Measurements from ENCODE around the gene DNASE1L3.

The DNASE1L3 gene

DNA sequence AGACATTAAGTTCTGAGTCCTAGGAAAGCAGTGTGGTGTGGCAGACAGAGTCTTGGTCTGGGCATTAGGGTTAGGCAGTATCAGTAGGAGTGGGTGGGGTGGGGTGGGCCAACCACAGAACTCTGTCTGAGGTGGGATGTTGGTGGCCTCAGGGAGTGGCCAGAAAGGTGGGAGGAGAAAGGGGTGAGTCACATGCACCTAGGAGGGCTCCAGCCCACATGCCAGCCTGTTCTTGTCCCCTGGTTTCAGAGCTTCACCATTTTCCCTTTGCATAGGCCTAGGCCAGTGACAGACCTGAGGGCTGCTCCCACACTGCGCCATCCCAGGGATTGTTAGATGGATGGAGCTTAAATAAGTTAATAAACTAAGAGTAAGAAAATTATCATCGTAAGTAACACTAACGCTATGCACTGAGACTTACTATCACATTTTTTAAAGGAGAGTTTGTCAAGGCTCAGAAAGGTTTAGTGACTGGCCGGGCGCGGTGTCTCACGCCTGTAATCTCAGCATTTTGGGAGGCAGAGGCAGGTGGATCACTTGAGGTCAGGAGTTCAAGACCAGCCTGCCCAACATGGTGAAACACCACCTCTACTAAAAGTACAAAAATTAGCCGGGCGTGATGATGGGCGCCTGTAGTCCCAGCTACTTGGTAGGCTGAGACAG, 33.8 kb downstream of the DNASE1L3 start:
- no peak for DNase-seq

DNA sequence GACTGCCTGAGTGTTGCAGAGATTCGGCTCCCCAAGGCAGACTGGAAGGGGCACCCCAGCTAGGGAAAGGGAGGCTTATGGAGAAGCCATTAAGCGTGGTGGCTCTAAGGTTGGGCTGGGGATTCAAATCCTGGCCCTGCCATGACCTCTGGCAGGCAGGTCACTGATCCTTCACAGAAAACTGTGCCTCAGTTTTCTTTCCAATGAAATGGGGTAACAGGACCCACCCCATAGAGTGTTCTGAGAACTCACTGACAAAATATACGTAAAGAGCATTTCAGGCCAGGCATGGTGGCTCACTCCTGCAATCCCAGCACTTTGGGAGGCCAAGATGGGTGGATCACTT, 34.6 kb downstream of the DNASE1L3 start:
- DNase-seq, result no peak

DNA sequence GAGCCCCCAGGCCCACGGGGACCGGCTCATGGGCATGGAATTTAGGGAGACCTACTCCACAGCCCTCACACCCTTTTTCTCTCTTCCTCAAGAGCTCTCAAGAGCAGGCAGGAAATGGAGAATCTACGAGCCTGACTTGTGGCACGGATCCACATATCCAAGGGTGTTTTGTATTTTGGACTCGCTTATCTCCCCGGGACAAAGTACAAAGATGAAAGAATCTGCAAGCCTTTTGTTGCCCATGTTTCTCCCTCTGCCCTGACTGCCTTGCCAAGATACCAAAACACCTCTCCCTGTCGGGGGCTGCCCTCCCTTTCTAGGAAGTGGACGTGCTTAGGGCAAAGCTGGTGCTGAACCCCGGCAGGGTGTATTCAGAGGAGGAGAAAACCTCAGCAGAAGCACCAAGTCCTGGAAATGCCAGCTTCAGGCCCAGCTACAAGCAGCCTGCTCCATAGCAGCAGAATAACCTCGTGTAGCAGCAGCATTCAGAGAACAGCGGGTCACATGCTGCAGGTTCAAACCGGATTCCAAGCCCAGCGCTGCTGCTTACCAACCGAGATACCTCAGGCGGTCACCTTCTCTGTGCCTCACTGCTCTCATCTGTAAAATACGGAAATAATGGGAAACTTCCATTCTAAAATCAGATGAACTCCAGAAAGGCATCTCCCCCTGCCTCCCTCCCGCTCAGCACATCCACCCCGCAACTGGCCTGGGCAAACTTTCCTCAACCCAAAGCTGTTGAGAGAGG, 35.2 kb downstream of the DNASE1L3 start:
- DNase-seq, result no peak

DNA sequence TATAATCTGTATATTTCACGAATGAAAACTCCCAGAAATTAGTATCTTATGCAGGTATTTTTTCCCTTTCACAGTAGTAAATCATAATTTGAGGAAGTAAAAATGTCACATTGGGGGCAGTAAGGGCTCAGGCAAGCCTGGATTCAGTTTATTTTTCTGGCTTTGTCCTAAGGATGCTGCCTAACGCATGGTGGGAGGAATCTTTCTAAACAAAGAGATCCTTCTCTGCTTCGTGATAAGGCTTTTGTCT, 35.7 kb downstream of the DNASE1L3 start:
- DNase-seq, result peak in 1 of 2 experiments; percentile 11

DNA sequence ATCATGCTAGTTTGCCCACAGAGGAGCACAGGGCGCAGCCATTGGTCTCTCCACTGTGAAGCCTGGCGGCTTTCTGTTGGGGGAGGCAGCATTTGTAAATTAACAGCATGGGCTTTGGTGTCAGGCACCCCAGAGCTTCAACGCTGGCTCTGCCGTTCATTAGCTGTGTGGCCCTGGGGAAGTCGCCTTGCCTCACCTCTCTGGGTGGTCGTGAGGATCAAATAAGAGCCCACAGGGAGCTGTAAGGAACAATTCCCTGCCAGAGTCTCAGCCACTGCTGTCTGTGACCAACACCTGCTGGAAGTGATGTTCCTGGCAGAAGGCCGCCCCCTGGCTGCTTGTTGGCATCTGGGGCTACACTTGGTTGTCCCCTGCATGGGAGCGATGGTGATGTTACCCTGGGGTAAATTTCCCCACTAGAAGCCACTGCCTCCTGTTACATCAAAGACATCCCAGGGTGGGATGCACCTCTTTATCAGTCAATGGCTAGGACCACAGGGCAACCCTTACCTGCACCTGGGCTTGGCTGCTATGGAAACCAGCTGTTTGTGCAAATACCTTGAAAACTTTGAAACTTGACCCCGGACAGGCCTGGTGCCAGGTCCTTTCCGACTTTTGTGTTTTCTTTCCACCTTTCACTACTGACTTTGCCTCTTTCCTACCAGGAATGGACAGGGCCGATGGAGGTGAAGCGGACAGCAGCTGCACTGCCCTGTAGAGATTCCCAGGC, 36.9 kb downstream of the DNASE1L3 start:
- DNase-seq, result peak; percentile 48 to 57

DNA sequence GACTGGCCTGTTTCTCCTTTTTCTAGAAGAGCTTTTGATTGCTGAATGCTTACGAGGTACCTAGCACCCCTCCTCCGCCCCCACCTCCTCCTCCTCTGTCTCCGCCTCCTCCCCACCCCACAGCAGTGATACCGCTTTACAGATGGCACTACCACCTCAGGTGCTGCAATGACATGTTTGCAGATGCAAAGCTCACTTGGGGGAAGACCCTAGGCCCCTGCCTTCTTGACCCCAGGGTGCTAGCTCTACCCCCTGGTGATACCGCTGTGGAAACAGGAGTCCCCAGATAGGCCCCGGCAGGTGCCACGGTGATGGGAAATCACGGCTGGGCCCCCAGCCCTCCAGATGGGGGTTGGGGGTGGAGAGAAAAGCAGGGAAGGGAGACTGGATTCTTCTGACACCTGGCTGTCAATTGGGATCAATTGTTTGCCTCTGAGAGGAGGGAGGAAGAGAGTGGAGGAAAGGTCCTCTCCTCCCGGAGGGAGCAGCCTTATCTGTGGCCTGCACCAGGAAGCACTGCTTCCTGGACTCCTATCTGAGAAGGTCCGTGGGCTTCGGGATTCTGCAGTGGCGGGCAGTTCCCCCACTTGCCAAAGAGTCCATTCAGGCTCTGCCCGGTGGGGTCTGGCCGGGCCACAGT, 37.6 kb downstream of the DNASE1L3 start:
- no peak for DNase-seq

DNA sequence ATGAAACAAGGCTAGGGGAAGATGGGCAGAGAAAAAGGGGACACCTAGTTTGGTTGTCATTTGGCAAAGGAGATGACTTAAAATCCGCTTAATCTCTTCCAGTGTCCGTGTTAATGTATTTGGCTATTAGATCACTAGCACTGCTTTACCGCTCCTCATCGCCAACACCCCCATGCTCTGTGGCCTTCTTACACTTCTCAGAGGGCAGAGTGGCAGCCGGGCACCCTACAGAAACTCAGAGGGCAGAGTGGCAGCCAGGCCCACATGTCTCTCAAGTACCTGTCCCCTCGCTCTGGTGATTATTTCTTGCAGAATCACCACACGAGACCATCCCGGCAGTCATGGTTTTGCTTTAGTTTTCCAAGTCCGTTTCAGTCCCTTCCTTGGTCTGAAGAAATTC, 39.6 kb downstream of the DNASE1L3 start:
- no peak for DNase-seq

DNA sequence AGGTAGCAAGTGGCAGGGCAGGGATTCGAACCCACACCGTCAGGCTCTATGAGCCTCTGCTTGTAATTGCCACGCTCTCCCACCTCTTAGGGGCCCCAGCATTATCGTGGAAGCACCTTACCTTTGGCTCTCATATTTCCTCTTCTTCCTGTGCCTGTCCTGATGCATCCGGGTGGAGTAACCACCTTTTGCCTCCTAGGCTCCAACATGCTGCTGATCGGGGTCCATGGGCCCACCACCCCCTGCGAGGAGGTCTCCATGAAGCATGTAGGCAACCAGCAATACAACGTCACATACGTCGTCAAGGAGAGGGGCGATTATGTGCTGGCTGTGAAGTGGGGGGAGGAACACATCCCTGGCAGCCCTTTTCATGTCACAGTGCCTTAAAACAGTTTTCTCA, 40.4 kb downstream of the DNASE1L3 start:
- no peak for DNase-seq

DNA sequence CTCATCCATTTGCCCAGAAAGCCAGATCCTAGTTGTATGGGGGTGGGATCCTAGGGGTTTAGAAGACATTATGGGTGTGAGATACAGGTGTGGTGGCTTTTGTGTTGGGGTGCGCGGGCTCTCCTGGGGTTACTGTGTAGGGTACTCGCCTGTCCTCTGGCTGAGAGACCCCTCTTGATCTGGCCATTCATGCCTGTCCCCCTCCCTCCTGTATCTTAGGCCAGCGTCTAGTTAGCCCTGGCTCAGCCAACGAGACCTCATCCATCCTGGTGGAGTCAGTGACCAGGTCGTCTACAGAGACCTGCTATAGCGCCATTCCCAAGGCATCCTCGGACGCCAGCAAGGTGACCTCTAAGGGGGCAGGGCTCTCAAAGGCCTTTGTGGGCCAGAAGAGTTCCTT, 41.4 kb downstream of the DNASE1L3 start:
- DNase-seq, result no peak

DNA sequence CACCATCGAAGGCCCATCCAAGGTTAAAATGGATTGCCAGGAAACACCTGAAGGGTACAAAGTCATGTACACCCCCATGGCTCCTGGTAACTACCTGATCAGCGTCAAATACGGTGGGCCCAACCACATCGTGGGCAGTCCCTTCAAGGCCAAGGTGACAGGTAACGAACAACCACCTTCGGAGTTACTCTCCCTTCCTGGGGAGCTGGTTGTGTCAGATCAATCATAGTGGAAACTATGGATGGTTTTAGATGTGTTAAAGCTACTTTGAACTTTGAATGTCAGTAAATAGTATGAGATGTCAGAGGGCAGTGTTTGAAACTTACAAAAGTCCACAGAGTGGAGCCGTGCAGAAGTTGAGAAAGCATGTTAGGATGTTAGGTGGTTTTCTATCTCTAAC, 42.3 kb downstream of the DNASE1L3 start:
- DNase-seq, result no peak

DNA sequence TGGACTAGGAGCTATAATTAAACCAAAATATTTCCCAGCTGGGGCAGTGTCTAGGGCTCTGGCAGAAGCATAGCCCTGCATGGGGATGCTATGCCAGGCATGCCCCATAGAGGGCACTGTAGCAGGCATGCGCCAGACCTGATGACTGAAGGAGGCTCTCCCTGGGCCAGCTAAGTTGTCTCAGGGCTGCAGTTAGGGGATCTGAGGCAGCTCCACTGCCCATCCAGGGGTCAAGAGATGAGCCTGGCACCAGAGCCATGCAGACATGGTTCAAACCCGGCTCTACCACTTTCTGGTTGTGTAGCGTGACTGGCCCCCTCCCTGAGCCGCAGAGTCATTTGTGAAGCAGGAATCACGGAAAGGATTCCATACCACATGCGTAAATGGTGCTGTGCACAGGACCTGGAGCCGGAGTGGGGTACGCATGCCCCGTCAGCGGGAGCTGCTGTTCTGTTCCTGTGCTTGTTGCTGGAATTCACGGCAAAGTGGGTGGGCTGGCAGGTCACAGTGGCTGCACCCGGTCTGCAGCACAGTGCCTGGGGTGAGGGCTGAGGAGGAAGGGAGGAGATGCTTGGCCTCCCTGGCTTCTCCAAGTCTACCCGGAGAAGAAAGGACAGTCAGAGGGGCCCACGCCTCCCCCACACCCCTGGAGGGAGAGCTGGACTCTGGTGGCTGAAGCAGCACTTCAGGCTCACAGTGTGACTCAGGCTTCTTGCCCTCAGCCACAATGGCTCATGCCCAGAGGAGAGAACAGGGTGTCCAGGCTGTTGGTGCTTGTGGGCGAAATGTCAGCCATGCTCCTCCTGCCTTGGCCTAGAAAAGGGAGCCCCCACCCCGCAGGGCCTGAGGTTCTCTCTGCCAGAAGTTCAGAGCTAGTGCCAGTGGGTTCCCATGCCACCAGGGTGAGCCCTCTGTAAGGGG, 43.1 kb downstream of the DNASE1L3 start:
- DNase-seq, result peak; percentile 59 to 66

DNA sequence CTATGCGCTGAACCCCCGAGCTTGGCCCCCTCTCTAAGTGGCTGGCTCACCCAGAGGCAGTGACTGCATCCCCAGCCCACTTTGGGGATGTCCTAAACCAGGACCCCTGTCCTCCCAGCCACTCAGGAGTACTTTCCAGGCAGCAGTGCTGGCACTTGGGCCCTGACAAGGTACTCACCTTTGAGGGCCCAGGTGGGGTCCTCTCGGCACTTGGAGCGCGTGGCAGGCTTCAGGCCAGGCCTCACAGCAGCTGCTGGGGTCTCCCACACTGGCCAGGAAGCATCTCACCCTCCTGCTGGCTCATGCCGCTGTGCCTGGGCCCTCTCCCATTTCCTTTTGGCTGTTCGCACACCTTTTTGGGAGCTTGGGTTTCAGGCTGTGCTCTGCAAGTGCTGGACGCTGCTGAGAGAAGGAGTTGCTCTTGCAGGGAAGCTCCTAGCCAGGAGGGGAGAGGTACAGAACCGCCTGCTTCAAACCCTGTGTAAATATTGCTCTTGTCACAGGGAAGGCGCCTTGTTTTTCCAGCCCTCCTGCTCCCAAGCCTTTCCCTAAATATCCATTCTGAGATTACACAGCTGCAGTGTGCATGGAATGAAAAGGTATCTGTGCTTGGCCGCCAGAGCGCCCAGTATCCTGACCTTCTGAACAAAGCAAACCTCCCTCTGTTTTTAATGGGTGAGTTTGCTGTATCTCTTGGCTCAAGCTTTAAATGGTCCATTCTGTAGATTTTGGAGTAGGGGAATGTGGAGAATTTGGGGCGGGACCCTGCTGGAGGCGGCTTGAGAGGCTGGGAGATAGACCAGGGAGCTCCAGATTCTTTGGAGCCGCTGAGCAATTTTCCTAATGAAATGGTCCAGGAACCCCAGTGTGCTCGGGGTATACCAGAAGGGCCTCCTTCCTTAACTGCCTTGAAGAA, 45.6 kb downstream of the DNASE1L3 start:
- DNase-seq, result no peak

DNA sequence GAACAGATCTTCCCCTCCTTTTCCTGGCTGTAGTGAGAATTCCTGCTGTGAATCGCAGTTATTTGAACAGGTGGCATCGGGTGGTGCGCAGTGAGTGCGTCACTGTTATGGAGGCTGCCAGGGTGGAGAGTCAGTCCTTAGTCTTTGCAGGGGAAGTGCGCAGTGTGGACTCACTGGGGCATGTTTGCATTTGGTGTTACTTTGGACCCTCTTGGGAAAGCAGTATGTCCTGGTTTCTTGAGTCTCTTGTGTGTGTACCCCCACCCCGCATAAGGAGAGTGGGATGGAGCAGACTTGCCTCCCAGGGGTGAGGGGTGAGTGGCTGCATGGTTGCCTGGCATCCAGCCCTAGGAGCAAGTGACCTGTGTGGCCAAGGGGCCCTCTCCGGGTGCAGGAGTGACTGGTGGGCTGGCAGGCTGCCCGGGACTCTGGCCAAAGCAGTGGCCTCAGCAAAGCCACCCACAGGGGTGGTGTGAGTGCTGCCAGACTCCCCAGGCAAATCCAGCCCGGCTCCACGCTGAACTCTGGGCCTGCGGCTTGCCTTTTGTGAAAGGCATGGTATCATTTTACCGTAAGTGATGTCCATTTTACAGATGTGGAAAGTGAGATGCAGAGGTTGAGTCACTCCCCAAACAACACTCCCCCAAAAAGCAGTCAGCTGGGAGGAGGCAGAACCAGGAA, 46.4 kb downstream of the DNASE1L3 start:
- no peak for DNase-seq

DNA sequence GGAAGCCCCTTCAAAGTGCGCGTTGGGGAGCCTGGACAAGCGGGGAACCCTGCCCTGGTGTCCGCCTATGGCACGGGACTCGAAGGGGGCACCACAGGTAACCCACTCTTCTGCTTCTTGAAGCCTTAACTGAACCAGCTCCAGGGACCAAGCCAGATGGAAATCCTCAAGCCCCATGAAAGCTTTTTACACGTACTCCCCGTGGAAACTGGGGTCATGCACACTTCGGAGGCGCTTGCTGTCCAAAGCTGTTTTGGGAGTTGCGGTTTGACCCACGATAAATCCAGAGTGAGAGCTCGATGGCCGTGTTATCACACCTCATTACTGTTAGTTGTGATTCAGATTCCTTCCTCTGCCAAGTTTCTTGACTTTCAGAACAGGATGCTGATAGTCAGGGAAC, 47.5 kb downstream of the DNASE1L3 start:
- no peak for DNase-seq

DNA sequence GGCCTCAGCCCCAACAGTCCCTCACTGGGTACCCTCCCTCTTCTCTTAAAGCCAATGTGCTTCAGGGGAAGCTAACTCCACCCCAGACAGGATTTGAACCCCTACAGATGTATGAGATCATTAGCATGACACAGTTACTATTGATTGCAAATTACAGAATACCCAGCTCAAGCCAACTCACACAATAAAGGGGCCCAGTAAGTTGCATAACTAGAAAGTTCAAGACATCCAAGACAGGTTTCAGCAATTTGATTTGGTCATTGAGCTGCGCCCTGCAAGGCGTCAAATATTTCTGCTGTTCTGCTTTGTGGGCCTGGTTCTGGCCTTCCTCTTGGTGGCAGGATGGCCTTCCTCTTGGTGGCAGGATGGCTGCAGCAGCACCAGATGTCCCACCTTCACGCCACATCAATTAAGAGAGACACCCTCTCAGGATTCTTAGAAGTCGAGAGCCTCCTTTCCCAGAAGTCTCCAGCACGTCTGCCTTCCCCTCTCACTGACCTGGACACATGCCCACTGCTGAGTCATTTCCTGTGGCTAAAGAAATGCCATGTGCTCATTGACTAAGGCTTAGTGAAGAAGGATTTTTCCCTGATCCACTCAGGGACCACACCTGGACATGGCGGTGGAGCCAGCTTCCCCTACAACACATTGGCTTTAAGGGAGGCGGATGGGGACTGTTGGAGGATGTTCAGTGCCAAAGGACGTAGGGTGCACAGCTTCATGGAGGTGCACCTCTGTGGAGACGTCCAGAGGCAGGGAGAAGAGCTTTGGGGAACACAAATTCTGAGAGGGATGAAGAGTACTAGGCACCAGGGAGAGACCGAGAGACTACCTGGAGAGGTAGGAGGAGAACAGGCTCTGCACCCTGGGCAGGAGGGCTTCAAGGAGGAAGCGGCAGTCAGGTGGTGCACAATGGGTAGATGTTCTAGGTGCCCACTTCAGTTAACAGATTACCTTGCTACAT, 49.1 kb downstream of the DNASE1L3 start:
- no peak for DNase-seq

DNA sequence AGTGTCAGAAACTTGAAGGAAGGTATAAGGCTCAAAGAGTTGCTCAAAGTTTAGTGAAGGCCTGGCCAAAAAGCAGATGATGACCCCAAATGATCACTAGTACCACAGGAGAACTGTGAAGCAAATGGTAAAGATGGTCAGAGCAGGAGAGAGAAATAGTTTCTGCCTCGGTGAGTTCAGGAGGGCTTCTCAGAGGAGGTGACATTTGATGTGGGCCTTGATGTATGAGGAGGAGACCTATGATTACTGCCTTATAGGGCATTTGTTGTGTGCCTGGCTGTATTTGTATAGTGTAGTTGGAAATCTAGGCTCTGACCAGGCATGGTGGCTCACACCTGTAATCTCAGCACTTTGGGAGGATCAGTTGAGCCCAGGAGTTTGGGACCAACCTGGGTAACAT, 50.4 kb downstream of the DNASE1L3 start:
- DNase-seq, result no peak

DNA sequence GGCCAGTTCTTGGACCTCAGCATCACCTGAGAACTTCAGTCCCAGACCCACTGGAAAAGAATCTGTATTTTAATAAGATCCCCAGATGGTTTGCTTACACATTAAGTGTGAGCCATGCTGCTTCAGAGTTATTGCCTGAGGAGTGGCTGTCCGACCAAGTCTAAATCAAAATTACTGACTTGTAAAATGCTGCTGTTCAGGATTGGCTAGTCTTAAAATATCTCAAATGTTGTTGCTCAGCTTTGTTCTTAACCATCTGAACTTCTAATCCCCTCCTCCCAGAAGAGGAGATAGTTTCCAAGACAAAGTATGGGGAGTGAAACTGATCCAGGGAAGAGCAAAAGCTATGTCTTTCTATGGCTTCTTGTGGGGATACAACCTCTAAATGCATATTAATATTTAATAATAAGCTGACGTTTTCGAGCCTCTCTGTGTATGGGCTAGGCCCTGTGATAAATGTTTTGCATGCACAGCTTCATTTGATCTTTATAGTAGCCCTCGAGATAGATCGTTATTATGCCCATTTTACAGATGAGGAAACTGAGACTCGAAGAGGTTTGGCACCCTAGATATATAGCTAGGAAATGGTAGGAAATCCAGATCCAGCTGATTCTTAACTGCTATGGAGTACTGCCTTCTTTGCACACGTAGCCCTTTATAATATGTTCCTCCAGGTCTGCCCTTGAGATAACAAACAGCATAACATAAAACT, 52.2 kb downstream of the DNASE1L3 start:
- no peak for DNase-seq

DNA sequence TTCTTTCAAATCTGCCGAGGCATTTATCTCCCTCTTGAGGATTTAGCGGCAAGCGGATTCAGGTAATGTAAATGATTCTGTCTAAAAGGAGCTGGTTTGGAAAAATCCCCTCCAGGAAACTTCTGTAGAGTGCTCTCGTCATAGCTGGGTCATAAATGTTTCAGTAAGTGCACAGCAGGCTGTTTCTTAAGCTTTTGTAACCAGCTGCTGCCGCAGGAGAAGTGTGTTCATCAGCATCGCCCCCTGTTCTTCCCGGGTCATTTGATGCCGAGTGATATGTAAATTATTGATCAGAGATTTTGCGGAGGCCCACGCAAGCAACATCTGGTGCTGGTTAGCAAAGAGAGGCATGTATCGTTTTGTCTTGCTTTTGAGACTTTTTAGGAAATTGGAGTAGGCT, 53.1 kb downstream of the DNASE1L3 start:
- DNase-seq, result no peak

DNA sequence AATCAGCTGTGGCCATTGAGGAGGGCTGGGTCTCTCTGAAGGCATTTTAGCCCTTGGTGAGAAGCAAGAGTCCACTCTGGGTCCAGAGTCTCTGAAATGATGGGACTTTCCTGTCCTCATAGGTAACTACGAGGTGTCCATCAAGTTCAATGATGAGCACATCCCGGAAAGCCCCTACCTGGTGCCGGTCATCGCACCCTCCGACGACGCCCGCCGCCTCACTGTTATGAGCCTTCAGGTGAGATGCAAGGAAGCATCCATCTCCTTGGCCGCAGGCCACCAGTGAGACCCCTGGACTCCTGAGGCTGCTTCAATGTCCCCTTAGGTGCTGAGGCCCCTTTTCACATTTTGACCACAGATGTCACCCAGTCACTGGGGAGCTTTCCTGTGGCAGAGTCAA, 54.9 kb downstream of the DNASE1L3 start:
- DNase-seq, result no peak
